LNCaP clone FGC (cell line): Measurements from ENCODE around the gene GALNT14.
A peak's percentile ranks its signal among the peaks of the same experiment; 100 is the strongest.

ENCODE experiments used
- DNase-seq: peaks from one replicate; pipeline ENCODE4 v3.0.0-alpha.2; 2011; ENCODE audit warnings: low read depth
- H3K4me3 ChIP-seq: 2 replicates; pipeline ENCODE4 v1.5.1; 2011; ENCODE audit warnings: mild to moderate bottlenecking, low read depth, low read length, control low read depth
- CTCF ChIP-seq: IDR thresholded peaks from 2 replicates; pipeline ENCODE4 v1.5.1; 2012; ENCODE audit warnings: mild to moderate bottlenecking; ENCODE audit not compliant: control insufficient read depth, insufficient read depth; ENCODE audit errors: extremely low read depth

Gene GALNT14

GRCh38 chr2:31080361-31080760, 57.9 kb downstream of the GALNT14 start:
- TF ChIP-seq CTCF: no peak
- no peak for DNase-seq
- no peak overlapping the region for H3K4me3 ChIP-seq

GRCh38 chr2:31079665-31080064, 58.6 kb downstream of the GALNT14 start:
- no peak for DNase-seq
- TF ChIP-seq CTCF: 0 out of 2 replicates have a peak, but pooled peaks have one; percentile 4
- H3K4me3 ChIP-seq: no peak overlapping the region

- DNase-seq: no peak
- H3K4me3 ChIP-seq: no peak overlapping the region
- no peak for TF ChIP-seq CTCF
Observed at GRCh38 chr2:31078579-31079105, 59.6 kb downstream of the GALNT14 start.

- no peak for TF ChIP-seq CTCF
- no peak overlapping the region for H3K4me3 ChIP-seq
- DNase-seq: no peak
Observed at GRCh38 chr2:31078011-31078410, 60.2 kb downstream of the GALNT14 start.

- no peak overlapping the region for H3K4me3 ChIP-seq
- DNase-seq: no peak
- TF ChIP-seq CTCF: no peak
Observed at GRCh38 chr2:31075941-31076590, 62.2 kb downstream of the GALNT14 start.

- no peak for TF ChIP-seq CTCF
- H3K4me3 ChIP-seq: no peak overlapping the region
- no peak for DNase-seq
Observed at GRCh38 chr2:31075431-31075830, 62.8 kb downstream of the GALNT14 start.

- no peak for TF ChIP-seq CTCF
- no peak for DNase-seq
- H3K4me3 ChIP-seq: no peak overlapping the region
Observed at GRCh38 chr2:31071741-31072140, 66.5 kb downstream of the GALNT14 start.
